NOMO-1 (cell line): Measurements from ENCODE around the gene SLIT1.

Experiments used
- DNase-seq, 2 experiments: peaks; one replicate each; lab custom pipeline; 2025; ENCODE audit not compliant: unreplicated experiment in 2 of 2; lab: John Stamatoyannopoulos, UW

SLIT1 gene

DNA sequence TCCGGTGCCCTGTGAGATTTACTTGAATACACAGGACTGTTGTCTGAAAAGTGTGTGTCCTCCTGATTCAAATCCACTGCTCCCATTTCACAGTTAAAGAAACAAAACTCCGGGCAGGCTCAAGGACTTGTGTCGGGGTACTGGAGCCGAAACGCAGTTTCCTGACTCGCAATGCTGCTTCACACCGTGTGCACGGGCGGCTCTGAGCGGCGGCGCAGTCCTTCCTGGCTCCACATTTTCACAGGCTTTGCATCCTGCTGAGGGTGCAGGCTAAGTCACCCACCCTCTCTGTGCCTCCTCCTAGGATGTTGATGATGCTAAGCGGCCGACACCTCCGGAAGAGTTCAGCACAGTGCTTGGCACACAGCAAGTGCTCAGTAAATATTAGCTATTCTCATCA lies 65.4 kb downstream of the SLIT1 start:
- DNase-seq = no peak

DNA sequence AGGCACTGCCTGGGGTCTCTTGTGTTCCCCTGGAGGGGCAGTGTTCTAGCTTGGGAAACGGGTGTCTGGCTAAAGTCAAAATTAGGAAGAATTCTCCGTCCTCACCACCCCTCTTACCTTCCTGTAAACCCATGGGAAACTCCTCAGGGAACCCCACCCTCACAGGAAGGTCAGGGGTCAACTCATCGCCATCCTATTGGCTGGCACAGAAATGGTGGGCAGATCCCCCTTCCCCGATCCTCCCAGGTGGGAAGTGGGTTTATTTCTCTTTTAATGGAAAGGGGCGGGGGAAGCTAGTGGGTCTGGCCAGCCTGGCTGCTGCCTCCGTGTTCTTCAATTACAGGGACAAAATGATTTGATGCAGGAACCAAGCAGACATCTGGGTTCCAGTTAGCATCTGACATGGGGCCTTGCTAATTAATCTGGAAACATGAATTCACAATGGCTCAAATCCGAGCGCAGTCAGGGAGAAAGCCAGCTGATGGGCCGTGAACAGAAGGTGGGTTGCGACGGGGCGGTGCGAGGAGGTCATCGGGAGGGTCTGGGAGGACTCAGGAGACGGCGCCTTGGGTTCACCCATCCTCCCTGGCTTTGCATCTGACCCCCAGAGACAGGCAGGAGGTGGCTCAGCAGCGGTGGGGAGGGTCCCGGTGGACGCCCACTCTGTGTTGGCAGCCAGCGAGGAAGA lies 66.6 kb downstream of the SLIT1 start:
- no peak for DNase-seq

- DNase-seq = no peak
These were observed 68.4 kb downstream of the SLIT1 start for GRCh38 chr10:97117372-97117771.

DNA sequence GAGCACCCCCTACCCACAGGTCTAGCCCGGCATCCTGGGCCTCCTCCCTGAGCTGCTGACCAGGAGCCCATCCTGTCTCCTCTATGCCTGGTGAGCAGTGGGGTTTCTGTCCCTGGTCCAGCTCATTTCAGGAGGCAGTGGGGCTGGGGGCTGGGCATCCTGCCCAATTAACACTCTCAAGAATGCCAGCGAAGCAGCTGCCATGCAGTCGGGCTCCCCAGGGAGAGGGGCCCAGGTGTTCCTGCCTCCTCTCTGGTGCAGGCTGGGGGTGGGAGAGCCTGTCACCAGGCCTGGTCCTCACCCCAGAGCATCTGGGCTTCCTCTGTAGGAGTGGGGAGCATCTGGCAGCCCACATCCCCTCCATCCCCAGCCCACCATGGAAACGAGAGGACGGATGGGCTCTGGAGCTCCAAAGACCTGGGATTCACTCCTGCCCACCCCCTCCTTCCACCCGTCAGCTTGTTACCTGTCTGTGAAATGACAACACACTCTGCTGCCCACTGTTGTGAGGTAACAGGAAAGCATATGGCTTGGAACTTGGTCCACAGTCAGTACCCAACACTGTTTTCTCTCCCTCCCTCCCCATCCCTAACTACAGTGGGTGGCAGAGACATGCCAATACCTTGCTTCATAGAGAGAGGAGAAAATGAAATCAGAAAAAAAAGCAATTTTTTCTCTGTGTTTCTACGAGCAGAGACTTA lies 69.1 kb downstream of the SLIT1 start:
- DNase-seq = no peak

DNA sequence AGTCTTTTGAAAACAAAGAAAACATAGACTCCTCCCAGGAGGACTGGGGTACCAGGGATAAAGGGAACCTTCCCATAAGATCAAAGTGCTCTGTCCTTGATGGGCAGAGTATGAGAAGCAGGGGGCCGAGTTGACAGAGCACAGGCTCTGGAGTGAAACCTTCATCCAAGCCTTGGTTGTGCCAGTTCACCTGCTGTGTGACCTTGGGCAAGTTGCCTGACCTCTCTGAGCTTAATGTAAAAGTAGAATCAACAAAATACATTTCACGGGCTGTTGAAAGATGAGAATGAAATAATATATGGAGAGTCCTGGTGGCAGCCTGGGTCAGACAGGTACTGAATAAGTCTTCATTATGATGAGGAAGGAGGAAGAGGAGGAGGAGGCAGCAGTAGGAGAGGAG lies 69.9 kb downstream of the SLIT1 start:
- DNase-seq = no peak

DNA sequence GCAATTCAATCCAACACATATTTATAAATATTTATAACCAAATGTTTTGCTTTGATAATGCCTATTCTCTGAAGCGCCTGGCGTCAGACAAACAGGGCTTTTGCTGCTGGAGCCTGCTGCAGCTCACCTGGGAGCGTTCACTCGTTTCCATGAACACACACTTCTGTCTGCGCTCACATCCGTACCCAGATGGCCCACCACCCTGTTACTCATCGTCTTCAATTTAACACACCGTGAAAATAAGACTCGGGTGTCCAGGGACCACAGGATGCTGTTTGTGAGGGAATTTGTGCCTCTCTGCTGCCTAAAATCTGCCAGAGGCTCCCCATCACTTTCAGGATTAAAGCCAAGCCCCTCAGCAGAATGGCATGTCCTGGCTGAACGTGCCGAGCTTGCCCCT lies 74.1 kb downstream of the SLIT1 start:
- DNase-seq = no peak

GRCh38 chr10:97109547-97109946 lies 76.2 kb downstream of the SLIT1 start:
- DNase-seq = no peak

DNA sequence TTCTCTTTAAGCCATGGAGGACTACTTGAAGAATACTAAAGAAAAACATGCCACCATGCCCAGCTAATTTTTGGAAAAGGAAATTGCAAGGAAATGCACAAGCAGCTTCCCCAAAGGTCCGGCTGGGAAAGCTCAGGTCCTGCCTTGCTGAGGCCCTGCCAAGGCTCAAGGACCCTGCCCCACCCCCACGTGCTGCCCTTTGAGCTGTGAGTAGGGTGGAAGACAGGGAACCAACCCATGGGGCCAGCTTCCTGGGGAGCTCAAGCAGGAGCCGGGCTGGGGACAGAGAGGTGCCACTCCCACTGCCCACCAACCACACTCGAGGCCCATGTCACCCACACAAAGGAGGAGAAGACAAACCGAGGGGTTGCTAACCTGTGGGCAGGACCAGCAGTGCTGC lies 78.2 kb downstream of the SLIT1 start:
- no peak for DNase-seq

GRCh38 chr10:97106207-97106606 lies 79.6 kb downstream of the SLIT1 start:
- DNase-seq = no peak

- DNase-seq = no peak
These were observed 80.5 kb downstream of the SLIT1 start for GRCh38 chr10:97105303-97105702.

DNA sequence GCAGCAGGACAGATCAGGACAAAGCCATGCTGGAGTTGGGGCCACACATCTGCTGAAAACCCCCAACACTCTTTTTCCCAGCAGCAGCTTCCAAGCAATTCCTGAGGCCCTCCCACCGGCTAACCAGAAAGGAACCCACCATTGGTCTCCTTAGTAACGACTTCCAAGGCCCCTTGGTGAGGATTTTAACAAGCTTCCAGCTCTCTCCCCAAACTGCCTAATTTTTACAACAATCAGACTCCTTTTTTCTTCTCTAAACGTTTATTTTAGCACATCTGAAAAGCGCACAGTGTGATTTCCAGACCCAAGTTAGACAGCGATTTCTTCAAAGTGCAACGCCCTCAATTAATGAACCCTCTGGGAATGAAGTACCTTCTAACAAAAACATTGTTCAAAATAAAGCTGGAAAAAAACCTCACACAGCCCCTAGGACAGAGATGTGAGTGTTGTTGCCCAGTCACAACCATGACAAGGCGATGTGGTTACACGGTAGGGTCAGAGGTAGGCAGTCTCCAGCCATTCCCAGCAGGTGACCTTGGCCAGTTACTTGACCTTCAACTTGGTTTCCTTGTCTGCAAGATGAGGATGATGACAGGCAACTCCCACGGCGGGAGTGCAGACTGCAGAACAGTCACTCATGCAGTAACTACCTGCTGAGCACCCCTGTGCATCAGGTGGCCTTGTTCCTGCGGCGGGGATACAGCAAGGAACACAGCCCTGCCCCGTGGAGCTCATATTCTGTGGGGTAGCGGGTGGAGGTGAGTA lies 82.3 kb downstream of the SLIT1 start:
- no peak for DNase-seq

DNA sequence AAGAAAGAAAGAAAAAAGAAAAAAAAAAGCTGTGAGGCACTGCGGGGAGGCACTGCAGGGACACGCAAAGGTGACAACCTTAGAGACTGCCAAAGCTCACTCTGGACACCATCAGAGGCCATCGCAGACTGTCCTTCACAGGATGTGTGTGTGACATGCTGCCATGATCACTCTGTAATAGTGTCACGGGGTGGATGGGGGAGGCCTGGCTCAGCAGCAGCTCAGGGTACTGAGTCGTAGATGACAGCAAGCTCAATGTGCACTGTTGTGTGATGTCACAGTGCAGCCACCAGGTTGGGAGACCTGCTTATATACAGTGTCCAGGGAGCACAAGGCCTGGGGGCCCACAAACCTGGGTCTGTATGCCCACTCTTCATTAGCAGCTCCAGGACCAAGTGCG lies 83.3 kb downstream of the SLIT1 start:
- DNase-seq = no peak

- no peak for DNase-seq
These were observed 84.4 kb downstream of the SLIT1 start for GRCh38 chr10:97101166-97101940.

DNA sequence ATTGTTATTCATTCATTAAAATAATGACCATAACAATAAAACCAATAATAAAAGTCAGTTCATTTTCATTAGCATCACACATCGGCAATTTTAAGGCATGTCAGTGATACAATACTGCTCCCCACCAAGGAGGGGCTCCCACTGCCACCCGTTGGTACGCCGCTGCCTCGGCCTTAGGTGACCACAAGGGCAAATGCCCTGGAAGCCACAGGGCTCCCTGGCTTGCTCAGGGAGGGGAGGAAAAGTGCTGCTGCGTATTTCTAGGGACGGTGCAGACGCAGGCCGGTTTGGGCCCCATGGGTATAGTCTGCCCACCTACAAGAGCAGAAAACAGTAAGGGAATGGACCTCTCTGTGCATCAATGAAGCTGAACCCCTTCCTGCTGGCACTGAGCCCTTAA lies 85.1 kb downstream of the SLIT1 start:
- no peak for DNase-seq

- no peak for DNase-seq
These were observed 85.9 kb downstream of the SLIT1 start for GRCh38 chr10:97099868-97100267.

GRCh38 chr10:97099089-97099488 lies 86.7 kb downstream of the SLIT1 start:
- no peak for DNase-seq

DNA sequence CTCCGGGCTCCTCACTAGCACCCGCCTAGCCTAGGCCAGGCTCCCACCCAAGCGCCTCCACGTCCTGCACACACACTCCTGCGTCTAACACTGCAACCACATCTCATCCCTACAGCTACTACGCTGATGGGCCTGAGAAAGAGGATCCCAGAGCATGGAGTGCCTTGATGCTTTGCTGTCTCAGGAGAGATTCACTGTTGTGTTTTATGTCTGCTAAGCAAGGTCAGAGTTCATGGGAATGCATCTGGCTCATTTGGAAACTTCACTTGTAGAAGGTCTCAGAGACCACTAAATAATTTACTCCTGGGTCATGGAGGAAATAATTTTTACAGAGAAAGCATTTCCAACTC lies 88.7 kb downstream of the SLIT1 start:
- DNase-seq = no peak

- no peak for DNase-seq
These were observed 89.3 kb downstream of the SLIT1 start for GRCh38 chr10:97096261-97097083.

DNA sequence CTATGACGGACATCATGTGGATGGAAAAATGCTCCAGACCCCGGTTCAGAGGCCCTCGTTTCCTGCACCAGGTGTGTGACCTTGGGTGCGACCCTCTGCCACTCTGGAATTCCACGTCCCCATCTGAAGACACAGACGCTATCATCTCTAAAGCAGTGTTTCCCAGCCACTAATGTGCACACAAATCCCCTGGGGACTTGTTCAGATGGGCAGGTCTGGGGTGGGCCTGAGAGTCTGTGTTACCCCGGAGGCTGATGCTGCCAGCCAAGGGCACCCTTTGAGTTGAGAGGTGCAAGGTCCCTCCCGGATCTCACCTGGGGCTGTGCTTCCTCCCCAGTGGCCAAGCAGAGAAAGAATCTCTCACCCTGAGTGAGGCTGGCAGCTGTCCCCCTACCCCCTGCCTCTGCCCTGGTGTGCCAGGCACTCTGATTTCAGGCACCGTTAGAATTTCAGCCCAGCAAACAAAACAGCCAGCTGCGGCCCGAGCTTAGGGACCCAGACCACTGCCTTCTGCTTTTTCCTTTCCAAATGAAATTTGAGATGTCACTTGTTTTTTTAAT lies 90.0 kb downstream of the SLIT1 start:
- DNase-seq = no peak

- no peak for DNase-seq
These were observed 95.1 kb downstream of the SLIT1 start for GRCh38 chr10:97090644-97091043.
